NCI-H2107 treated with DMSO at 0.1 percent for 48 hours (cell line): ENCODE measurements around the gene FAM174B.
A peak's percentile ranks its signal among the peaks of the same experiment; 100 is the strongest.

ENCODE experiments used
- DNase-seq: peaks from one replicate; lab custom pipeline; 2025; ENCODE audit not compliant: unreplicated experiment; lab: John Stamatoyannopoulos, UW

FAM174B gene

DNA sequence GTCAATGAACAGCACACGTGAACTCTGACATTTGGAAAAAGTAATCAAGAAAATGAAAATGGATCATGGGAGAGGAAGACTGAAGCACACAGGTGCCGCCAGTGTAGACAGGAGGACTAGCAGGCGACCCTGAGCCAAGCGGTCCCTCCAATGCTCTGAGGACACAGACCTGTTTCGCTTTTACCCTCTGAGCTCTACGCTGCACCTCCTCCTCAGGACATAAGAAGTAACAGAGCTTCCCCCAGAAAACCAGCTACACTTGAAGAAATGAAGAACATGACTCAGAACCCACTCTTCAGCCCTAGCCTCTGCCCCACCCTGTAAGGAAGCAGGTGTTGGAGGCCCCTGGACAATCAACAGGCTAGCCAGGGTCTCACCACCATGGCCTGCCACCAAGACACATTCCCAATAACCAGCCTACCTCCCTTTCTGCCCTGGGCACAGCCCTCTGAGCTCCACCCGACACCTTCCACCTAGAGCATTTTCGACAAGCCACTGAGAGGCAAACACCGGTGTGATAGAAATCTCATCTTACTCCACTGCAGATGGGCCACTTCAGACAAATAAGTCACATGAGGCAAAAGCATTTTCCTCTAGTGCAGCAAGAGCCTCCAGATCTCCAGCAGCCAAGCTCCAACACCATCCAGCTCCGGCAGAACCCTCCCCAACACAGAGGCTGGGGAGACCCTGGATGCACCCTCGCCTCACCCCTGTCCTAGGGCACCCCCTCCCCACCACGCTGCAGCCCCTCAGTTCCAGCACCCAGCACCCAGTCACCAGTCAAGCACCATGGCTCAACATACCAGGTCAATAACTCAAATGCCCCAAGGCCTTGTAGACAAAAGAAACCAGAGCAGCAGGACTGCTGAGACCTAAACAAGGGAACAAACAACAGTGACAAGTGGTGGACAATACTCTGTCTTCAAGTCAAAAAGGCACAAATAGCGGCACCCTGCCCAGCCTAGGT, 11.4 kb downstream of the FAM174B start:
- peak; percentile 71 for DNase-seq

DNA sequence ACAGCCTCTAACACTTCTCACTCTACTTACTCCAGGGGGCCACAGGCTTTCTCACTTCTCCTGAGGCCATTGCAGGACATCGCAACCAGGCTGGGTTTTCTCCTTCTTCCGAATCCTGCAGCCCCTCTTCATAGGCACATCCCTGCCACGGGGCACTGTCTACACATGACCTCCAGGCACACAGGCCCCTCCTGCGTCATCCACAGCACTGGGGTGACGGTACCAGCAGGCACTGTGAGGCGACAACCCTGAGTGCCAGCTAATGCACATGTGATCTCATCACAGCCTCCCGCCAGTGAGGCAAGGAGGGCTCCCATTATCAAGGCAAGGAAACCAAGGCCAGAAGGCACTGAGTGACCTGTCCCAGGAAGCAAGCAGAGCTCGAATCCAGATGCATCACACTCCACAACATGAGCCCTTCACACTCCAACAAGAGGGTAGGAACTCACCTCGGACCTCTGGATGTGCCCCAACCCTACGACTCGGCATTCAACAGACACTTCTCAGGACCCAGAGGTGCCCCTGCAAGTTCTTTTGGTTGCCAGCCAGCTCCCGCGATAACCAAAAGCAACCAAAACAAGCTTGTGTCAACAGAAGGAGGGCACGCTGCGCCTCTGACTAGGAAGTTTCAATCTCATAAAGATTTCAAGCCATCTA, 16.7 kb downstream of the FAM174B start:
- peak; percentile 29 for DNase-seq

DNA sequence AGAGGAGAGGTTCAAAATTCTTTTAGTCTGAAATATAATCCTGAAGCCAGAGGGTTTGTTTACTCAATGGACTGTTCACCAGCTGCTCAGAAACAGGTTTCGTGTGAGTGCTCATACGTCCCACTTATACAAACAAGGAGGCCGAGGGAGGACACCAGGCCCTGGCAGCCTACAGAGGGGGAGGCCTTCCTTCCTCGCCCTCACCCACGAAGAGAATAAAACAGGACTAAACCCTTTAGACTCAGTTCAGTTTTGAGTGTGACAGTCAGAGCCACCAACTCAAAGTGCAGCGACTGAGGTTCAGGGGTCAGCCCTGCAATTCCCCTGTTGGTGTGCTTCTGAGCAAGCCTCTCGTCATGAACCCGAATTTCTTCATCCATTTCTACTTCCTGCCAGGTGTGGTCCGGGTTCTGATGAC, 17.3 kb downstream of the FAM174B start:
- DNase-seq: peak; percentile 80

DNA sequence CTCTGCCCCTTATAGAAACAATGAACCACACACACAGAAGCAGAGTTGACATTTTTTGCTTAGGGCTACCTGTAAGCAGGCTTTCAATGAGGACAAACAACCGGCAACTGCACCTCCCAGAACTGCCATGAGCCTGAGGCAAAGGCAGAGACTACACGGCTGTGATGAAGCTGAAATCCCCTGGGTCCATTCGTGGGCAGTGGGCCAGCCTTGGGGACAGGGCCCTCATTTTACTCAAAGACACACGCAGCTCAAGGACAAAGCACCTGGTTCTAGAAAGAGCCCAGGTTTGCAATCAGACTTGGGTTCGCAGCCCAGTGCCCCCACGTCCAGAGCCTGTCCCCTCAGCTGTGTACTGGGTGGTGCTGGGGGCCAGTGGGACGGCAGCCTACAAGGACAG, 17.9 kb downstream of the FAM174B start:
- DNase-seq: no peak

DNA sequence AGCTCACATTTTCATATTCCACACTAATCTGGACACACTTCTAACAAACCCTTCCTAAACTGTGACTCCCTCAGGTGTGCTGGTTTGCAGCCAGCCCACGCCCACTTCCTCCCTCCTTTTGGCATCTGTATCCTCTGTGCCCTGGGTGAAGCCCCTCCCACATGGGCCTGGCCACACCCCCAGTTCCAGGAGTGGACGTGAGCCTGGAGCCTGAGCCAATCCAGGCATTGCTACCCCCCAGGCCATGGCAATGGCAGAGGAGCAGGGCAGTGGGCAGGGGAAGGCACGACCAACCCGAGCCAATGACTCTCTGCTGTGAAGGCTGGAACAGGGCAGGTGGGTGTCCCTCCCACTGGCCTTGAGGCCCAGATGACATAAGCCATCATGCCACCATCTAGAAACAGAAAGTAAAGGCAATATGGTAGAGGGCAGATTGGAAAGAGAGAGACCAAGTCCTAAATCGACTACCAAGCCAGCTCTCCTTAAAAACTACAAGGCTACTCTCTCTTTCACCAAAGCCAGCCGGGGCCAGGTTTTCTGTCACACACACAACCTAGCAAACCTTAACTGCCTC, 18.6 kb downstream of the FAM174B start:
- peak; percentile 30 for DNase-seq

DNA sequence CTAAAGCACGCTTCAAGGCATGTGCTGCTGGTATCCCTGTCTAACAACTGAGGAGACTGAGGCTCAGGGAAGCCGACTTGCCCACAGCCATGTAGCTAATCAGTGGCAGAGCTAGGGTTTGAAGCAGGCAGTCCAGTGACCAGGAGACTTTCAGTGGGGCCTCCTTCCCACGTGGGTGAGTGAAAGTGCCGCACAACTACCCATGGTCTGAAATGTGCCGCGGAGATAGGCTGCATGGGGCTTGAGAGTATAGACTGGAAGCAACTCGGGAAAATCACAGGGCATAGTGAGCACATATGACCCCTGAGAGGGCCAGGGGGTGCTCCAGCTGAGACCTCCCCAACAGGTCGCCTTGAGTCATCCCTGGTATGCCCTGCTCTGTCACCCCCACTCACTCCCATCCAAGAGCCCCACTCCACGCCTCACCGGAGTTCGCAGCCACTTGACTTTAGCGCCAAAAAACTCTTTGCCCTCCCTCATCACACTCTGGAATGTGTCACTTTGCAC, 19.1 kb downstream of the FAM174B start:
- DNase-seq: no peak

DNA sequence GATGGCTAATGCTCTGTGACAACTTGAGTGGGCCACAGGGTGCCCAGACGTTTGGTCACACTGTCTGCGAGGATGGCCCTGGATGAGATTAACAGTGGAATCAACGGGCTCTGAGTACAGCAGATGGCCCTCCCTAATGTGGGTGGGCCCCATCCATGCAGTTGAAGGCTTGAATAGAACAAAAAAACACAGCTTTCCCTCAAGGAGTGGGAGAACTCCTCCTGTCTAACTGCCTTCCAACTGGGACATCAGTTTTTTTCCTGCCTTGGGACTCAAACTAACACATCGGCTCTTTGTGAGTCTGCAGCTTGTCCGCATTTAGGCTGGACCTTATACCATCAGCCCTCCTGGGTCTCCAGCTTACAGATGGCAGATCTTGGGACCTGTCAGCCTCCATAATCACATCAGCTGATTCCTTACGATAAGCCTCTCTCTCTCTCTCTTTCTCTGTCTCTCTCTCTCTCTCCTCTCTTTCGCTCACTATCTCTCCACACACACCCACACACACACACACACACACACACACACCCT, 20.8 kb downstream of the FAM174B start:
- peak; percentile 23 for DNase-seq

DNA sequence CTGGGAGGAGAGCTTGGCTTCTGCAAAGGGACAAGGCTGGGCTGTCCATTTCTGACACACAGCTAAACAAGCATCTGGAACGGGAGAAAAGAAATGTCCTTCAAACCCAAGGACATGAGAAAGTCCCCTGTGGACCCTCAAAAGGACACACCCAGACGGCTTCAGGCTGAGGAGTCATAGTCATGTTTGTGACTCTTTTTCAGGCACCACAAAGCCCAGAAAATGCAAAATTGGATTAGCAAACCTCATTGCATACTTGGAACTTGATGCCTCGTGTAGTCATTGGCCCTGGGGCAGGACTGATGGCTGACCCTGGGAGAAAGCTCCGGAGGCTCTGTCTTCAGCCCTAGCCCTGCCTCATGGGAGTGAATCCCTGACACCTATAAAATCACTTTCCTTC, 21.5 kb downstream of the FAM174B start:
- no peak for DNase-seq

DNA sequence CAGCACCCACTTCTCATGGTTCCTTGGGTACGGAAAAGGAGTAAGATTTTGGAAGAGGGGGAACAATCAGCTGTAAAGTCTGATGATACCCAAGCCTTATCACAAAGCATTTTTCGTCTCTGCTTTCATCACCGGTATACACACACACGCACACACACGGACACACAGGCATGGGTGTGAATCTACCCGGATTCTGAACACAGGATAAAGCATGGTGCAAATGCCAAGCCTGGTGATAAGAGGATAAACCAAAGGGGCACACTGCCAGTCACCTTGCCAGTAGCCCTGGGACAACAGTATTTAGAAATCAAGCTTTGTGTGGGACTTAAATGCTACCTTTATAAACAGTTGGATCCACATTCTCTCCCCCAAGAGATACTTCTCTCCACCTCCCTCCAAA, 22.2 kb downstream of the FAM174B start:
- DNase-seq: no peak

DNA sequence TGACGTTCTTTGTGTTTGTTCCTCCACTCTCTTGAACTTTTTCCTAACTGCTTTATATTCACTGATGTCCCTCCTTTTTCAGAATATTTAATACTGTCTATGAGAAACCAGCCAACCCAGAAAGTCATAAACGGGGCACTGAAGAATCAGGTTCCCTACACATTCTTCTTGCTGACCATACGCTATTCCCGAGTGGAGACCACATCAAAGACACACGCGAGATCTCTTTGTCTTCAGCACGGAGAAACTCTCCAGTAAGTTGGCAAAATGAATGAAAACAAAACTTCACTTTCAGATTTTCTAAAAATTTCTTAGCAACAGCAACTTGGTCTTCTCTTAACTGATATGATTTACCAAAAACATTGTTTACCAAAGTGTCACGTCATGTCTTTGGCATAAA, 22.6 kb downstream of the FAM174B start:
- no peak for DNase-seq

DNA sequence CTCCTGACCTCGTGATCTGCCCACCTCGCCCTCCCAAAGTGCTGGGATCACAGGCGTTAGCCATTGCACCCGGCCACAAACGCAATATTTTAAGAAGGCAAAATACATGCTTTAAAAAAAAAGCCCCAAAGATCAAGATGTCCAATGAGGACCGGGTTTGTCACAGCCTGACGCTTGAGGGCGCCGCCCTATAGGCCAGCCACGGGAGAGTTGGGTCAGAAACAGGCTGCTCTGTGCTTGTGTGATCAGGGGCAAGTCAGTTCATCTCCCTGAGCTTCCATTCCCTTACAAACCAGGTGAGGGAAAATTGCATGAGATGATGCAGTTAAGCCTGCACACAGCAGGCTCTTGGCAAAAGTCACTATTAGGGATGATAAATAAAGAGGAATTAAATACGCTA, 23.9 kb downstream of the FAM174B start:
- DNase-seq: no peak

DNA sequence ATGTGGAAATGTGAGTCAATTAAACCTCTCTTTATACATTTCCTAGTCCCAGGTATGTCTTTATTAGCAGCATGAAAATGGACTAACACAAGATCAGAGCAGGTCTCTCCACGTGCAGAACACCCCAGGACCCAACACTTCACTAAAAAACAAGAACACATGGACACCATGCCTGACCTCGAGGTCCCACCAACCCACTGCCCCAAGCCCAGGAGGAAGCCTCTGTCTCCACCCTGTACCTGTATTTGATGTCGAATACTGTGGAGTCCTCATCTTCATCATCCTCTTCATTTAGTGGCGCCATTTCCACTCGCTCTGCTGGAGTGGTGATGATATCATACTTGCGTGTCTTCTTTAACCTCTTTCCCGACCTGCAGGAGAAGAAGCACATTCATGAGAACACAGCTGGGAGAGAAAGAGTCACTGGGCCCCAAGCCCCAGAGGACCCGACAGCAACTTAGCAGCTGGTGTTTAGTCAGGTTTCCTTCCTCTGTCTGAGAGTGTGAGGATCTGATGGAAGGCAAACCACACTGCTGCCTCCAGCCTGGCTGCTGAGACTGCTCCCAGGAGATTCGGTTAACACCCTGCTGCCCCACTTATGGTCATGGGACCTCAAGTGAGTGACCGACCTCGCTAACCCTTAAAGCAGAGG, 25.5 kb downstream of the FAM174B start:
- DNase-seq: peak; percentile 17

DNA sequence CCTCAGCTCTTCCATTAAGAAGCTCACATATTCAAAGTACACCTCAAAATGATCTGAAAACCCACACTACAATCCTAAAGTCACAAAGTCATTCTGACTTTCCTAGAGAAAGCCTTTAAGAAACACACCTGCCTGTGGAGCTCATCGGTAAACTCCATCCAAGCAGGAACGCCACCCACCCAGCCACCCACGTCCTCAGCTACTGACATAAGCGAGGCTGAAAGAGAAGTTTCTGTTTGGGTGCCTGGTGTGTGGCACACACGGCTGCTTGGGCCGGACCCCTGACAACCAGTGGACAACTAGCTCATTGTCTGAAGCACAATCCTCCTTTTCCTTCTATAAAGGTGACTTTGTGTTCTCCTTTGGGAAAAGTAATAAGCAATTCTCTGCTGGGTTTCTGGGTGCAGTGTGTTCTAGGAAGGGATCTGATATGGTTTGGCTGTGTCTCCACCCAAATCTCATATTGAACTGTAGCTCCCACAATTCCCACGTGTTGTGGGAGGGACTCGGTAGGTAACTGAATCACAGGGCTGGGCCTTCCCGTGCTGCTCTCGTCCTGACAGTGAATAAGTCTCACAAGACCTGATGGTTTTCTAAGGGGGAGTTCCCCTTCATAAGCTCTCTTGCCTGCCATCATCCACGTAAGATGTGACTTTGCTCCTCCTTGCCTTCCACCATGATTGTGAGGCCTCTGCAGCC, 26.1 kb downstream of the FAM174B start:
- DNase-seq: no peak

DNA sequence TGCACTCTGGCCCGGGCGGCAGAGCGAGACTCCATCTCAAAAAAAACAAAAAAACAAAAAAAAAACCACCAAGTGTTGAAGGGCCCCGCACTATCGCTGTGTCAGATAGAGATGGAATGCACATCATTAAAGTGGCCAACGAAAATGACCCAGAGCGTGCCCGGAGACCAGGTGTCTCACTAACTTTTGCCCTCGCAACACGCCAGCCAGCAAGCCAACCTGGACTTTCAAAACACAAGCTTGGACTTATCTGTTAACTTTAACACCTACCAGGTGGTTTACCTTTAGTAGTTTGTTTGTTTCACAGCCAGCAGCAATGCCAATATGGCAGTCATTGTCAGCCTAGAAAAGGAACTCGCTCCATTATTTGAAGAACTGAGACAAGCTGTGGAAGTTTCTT, 28.6 kb downstream of the FAM174B start:
- no peak for DNase-seq

DNA sequence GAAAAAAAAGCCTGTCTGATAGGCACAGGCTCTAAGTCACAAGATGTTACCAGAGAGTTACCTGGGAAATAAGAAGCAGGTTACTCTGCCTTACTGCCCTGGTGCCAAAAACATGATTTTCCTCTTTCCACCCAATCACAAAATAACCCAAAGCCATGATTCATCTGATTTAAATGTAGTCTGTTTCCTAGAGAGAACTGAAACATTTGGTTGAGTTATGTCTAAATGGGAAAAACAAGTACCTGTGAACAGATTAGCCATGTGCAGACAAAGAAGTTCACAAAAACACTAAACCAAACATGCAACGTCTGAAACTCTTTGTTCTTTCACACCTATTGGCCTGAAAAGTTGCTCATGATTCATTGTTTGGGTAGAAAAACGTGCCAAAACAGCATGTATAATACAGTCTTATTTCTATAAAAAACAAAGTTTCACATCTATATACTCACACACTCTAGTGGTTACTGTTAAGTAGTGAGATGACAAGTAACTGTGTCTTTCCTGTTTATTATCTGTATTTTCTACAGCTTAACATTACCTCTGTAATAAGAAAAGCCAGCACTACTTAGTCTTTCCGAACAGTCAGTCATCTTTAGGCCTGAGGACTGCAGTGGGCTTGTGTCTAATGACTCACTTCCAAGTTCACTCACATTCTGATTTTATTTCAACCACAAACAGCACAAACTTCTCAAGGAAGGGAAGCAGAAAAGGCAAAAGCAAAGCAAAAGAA, 30.2 kb downstream of the FAM174B start:
- no peak for DNase-seq

DNA sequence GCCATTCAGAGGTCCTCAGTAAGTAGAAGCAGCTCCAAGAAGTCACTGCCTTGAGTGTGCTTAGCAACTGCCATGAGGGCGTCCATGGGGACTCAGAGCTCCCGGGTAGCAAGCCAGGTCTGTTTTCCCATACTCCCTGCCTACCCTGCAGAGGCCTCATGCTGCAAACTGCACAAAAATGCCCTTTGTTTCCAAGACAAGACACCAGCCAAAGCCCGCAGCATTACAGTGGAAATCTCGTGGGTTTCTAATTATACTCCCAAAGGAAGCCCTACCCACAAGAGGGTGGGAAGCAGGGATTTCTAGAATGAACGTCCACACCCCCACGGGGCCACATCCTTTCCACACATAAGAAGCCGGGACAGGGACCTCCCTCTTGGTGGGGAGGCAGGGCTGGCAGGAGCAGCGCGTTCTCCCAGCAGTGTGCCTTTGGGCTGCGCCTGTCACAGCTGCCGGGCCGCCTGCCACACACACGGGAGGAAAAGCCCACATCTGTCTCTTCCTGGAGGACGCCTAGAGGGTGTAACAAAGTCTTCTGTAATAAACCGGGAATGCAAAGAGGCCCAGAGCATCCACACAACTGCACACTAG, 31.1 kb downstream of the FAM174B start:
- DNase-seq: peak; percentile 63

DNA sequence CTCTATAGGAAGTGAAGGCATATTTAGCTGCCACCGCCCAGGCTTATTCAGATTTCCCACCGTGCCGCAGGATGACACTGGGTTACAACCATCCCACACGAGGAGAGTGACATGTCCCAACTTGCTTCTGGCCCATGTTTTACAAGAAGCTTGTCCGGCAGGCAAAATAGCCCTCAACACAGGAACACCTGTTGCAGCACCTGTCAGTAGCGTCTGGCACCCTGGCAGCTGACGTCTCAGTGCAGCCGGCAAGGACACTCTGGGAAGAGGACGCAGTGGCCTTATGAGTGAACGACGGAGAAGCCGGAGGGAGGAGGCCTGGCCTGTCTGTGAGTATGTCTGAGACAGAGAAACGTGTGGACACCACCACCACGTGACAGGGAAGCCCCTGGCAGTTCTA, 32.1 kb downstream of the FAM174B start:
- peak; percentile 31 for DNase-seq

DNA sequence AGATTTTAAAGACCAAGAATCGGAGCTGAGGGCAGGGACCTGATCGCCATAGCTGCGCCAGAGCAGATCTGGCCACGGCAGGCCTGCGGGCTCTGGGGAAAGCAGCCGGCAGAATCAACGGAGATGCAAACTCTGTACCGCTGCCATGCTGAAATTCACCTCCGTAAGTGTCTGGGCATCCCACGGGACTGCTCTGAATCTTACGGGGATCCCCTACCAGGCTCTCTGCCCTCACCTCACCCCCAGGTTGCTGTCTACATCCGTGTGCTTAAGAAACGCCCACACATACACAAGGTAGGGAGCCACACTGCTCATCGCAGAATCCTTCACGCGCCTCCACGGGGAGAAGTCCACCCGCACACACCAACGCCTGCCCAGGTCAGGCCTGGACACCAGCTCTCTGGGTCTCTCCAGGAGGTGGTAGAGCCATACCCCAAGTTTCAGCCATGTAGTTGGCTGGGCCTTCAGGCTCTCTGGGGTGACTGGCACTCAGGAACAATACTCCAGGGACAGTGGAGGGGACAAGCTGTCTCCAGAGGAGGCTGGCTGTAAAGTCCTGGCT, 33.5 kb downstream of the FAM174B start:
- DNase-seq: no peak

DNA sequence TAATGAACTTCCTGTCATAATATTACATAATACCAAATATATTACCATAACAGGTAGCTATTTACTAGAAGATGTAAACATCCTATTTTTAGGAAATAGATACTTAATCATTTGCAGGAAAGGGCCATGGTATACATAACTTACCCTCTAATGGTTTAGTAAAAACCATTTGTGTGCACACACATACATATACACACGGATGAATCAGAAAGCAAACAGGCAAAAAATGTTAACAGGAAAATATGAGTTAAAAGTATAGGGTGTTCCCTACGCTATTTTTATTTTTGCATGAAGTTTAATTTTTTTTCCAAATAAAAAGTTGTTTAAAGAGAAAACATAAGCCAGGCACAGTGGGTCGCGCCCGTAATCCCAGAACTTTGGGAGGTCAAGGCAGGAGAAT, 34.6 kb downstream of the FAM174B start:
- no peak for DNase-seq
